ENCODE results near the gene GBP1.
"Not testable (repeated sequence)": the region's sequence is repeated elsewhere in the genome, so short reads cannot be mapped to it uniquely, and the experiment has no call there.

GBP1 gene

GRCh38 chr1:89050649-89051033, 14.4 kb downstream of the GBP1 start:
- TF ChIP-seq CTCF (IDR thresholded peaks at IDR 0.05; ENCODE audit: low read depth, low read length, missing control alignments): no peak
- peaks cover 23% of the 10 kb centered on the region for H3K36me3 ChIP-seq (replicated peaks)
- H3K4me3 ChIP-seq (ENCODE audit: low read depth, low read length): no peak overlapping the region
- DNase-seq: no peak
- no peaks in the 10 kb centered on the region for H3K27me3 ChIP-seq (replicated peaks)
- in situ Hi-C loops (cut with HindIII; ENCODE audit: low pct_ligation_motif_present, low sequenced_read_pairs): no loop called here
- H3K27ac ChIP-seq: no peak overlapping the region

DNA sequence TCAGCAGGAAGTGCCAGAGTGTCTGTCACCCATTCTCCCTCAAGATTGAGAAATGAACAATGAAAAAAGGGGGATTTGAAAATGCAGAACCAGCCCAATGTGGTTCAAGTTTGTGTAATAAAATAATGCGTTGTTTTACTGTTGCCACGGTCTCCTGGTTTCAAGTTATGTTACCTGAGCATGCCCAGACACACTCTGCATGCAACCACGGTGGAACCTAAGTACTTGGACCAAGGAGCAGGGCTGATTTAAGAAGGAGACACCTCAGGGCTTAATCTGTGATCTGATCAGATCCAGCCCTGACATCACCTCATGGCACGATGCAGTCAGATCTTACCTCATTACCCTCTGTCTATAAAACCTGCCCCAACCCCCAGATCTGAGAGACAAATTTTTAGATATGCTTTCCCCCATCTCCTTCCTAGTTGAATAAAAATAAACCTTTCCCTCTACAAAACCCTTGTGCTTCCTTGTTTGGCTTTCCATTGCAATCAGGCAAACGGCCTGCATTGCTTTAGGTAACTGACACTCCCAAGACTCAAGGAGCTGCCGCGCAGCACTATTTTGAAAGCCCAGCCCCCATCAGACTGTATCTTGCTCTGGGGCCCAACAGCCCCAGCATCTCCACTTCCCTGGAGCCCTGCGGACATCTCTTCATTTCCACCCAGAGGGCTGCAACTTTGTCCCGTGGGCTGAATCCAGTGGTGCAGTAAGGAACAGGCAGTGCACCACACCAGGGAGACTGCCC, 14.9 kb downstream of the GBP1 start:
- H3K36me3 ChIP-seq (replicated peaks): peaks cover 19% of the 10 kb centered on the region
- H3K27ac ChIP-seq; DNase-seq; H3K27me3 ChIP-seq (replicated peaks); in situ Hi-C loops (cut with HindIII; ENCODE audit: low pct_ligation_motif_present, low sequenced_read_pairs); H3K4me3 ChIP-seq (ENCODE audit: low read depth, low read length): not testable (repeated sequence)

GRCh38 chr1:89049187-89049586, 15.8 kb downstream of the GBP1 start:
- H3K27ac ChIP-seq; H3K4me3 ChIP-seq (ENCODE audit: low read depth, low read length); H3K27me3 ChIP-seq (replicated peaks); in situ Hi-C loops (cut with HindIII; ENCODE audit: low pct_ligation_motif_present, low sequenced_read_pairs); DNase-seq: not testable (repeated sequence)
- H3K36me3 ChIP-seq (replicated peaks): peaks cover 12% of the 10 kb centered on the region

- in situ Hi-C loops (cut with HindIII; ENCODE audit: low pct_ligation_motif_present, low sequenced_read_pairs): no loop called here
- Histone ChIP-seq H3K4me3 (ENCODE audit: low read depth, low read length) (no peak overlapping the region), H3K27ac (no peak overlapping the region), H3K27me3 (replicated peaks) (no peaks in the 10 kb centered on the region), H3K36me3 (replicated peaks) (peaks cover 2% of the 10 kb centered on the region)
- peak; percentile 27 for DNase-seq
- TF ChIP-seq CTCF (IDR thresholded peaks at IDR 0.05; ENCODE audit: low read depth, low read length, missing control alignments): no peak
These were observed 17.3 kb downstream of the GBP1 start for GRCh38 chr1:89047734-89048133.

GRCh38 chr1:89046318-89047183, 18.5 kb downstream of the GBP1 start:
- H3K27me3 ChIP-seq (replicated peaks); in situ Hi-C loops (cut with HindIII; ENCODE audit: low pct_ligation_motif_present, low sequenced_read_pairs); H3K27ac ChIP-seq; H3K4me3 ChIP-seq (ENCODE audit: low read depth, low read length); H3K36me3 ChIP-seq (replicated peaks); DNase-seq: not testable (repeated sequence)

DNA sequence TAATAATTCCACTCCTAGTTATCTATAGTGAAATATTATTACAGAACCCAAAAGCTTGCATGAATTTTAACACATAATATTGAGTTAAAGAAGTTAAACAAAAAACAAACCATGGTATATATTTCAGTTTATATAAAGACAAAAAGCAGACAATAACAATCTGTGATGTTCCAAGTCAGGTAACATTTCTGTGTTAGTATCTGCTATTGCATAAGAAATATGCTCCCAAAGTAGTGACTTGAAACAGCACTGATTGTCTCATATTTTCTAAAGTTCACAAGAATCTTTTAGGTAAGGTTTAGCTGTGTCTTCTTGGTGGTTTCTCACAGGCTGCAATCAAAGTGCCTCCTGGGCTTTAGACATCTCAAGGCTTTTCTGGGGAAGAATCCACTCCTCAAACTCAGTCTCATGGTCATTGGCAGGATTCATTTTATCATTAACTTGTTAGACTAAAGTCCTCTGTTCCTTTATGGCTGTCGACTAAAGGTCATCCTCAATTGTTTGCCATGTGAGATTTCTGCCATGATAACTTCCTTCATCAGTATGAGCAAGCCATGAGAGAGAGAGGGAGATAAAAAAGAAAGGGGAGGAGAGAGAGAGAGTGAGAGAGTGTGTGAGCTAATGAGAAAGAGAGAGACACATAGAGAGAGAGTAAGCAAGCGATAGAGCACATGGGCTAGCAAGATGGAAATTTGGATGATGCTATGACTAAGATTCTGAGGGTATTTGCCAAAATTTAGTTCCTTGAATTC, 19.9 kb downstream of the GBP1 start:
- Histone ChIP-seq H3K27me3 (replicated peaks) (no peaks in the 10 kb centered on the region), H3K36me3 (replicated peaks) (no peaks in the 10 kb centered on the region), H3K4me3 (ENCODE audit: low read depth, low read length) (no peak overlapping the region), H3K27ac (no peak overlapping the region)
- no peak for DNase-seq
- no peak for TF ChIP-seq CTCF (IDR thresholded peaks at IDR 0.05; ENCODE audit: low read depth, low read length, missing control alignments)
- in situ Hi-C loops (cut with HindIII; ENCODE audit: low pct_ligation_motif_present, low sequenced_read_pairs): no loop called here

DNA sequence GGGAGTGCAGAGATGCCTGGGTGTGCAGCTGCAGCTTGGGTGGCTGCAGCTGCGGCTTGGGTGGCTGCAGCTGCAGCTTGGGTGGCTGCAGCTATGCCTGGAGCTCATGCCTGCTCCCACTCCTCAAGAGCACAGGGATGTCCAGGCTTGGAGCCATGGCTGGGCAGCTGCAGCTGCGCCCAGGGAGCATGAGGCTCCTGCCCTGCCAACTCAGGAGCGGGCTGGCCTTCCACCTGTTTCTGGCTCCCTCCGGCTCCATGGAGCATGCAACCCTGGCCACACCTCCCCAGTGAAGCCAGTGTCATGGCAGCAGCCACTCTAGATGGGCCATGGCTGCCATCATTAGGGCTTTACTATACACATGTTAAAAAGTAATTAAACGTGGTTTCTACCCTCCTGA, 21.1 kb downstream of the GBP1 start:
- no peak for DNase-seq
- in situ Hi-C loops (cut with HindIII; ENCODE audit: low pct_ligation_motif_present, low sequenced_read_pairs): no loop called here
- no peak overlapping the region for H3K4me3 ChIP-seq (ENCODE audit: low read depth, low read length)
- TF ChIP-seq CTCF (IDR thresholded peaks at IDR 0.05; ENCODE audit: low read depth, low read length, missing control alignments): no peak
- H3K27ac ChIP-seq: no peak overlapping the region
- no peaks in the 10 kb centered on the region for H3K27me3 ChIP-seq (replicated peaks)
- H3K36me3 ChIP-seq (replicated peaks): no peaks in the 10 kb centered on the region

Data from brain microvascular endothelial cell (primary cell).